Ishikawa (cell line): Measurements from ENCODE around the gene GRAMD2A.

Experiments used
- CEBPB ChIP-seq: IDR thresholded peaks from 2 replicates; pipeline ENCODE4 v1.6.1; 2012
- CREB1 ChIP-seq: IDR thresholded peaks from 2 replicates; pipeline ENCODE4 v1.6.1; 2012; ENCODE audit warnings: low read depth
- EGR1 ChIP-seq: IDR thresholded peaks from 2 replicates; pipeline ENCODE4 v1.6.1; 2012
- EP300 ChIP-seq: IDR thresholded peaks from 2 replicates; pipeline ENCODE4 v1.6.1; 2012; ENCODE audit warnings: borderline replicate concordance
- FOXM1 ChIP-seq: IDR thresholded peaks from 2 replicates; pipeline ENCODE4 v1.6.1; 2012; ENCODE audit warnings: low read depth, borderline replicate concordance
- MAX ChIP-seq: IDR thresholded peaks from 2 replicates; pipeline ENCODE4 v1.6.1; 2012
- NFIC ChIP-seq: IDR thresholded peaks from 2 replicates; pipeline ENCODE4 v1.6.1; 2012
- RAD21 ChIP-seq: IDR thresholded peaks from 2 replicates; pipeline ENCODE4 v1.6.1; 2012; ENCODE audit warnings: low read depth
- TAF1 ChIP-seq: IDR thresholded peaks from 2 replicates; pipeline ENCODE4 v1.6.1; 2012; ENCODE audit warnings: low read depth, mild to moderate bottlenecking
- TCF12 ChIP-seq: IDR thresholded peaks from 2 replicates; pipeline ENCODE4 v1.6.1; 2012; ENCODE audit warnings: low read depth
- TEAD4 ChIP-seq: IDR thresholded peaks from 2 replicates; pipeline ENCODE4 v1.6.1; 2012
- YY1 ChIP-seq: IDR thresholded peaks from 2 replicates; pipeline ENCODE4 v1.6.1; 2012; ENCODE audit warnings: low read depth
- ZBTB7A ChIP-seq: IDR thresholded peaks from 2 replicates; pipeline ENCODE4 v1.6.1; 2012; ENCODE audit warnings: low read depth
- TF ChIP-seq, protein P1 (sequence below): IDR thresholded peaks from 2 replicates; pipeline ENCODE4 v1.6.1; 2012
- TF ChIP-seq, protein P2 (sequence below): IDR thresholded peaks from 2 replicates; pipeline ENCODE4 v1.6.1; 2012; ENCODE audit warnings: low read depth, mild to moderate bottlenecking

Gene GRAMD2A

GRCh38 chr15:72176159-72176558, 21.4 kb downstream of the GRAMD2A start:
- no peak for TF ChIP-seq CREB1
- no peak for TF ChIP-seq EP300
- no peak for TF ChIP-seq RAD21
- TF ChIP-seq FOXM1, result no peak
- no peak for TF ChIP-seq EGR1
- no peak for TF ChIP-seq CEBPB
- TF ChIP-seq, protein P1, sequence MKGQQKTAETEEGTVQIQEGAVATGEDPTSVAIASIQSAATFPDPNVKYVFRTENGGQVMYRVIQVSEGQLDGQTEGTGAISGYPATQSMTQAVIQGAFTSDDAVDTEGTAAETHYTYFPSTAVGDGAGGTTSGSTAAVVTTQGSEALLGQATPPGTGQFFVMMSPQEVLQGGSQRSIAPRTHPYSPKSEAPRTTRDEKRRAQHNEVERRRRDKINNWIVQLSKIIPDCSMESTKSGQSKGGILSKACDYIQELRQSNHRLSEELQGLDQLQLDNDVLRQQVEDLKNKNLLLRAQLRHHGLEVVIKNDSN, result no peak
- no peak for TF ChIP-seq ZBTB7A
- TF ChIP-seq MAX, result no peak
- TF ChIP-seq TCF12, result no peak
- TF ChIP-seq TEAD4, result no peak

- TF ChIP-seq NFIC, result no peak
- TF ChIP-seq TEAD4, result no peak
- TF ChIP-seq TCF12, result no peak
- TF ChIP-seq EGR1, result no peak
- no peak for TF ChIP-seq FOXM1
Measured at GRCh38 chr15:72175186-72176044, 22.2 kb downstream of the GRAMD2A start.

- no peak for TF ChIP-seq NFIC
Measured at GRCh38 chr15:72174551-72175165, 22.9 kb downstream of the GRAMD2A start.

DNA sequence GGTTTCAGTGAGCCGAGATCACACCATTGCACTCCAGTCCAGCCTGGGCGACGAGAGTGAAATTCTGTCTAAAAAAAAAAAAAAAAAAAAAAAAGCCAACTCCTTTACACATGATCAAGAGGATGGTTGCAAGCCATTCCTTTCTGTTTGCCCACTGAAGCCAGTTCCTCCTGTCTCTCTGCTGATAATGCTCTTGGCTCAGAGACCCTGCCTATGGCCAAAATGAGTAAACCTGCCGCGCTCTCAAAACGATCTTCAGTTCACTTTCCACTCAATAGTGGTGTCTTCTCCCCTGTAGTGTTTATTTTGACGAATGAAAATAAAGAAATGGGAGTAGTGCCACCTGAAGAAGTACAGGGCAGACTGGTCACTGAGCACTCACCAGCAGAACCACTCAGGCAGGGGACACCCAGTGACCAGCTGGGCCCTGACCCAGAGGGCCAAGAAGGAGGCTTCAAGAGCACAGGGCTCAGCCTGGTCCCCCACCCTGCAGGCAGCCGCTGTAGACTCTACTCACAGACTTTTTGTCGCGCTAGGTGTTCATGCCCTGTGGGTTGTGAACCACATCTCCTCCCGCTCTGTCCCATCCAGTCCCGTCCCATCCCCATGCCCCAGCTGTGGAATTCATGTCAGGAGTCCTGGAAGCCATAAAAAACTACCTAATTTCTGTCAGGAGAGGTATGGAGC, 23.6 kb downstream of the GRAMD2A start:
- TF ChIP-seq TCF12 (no peak), MAX (no peak), CREB1 (no peak), FOXM1 (no peak), ZBTB7A (no peak), YY1 (no peak), EGR1 (no peak), TAF1 (no peak), RAD21 (no peak), NFIC (no peak), CEBPB (no peak), TEAD4 (no peak), EP300 (no peak)
- TF ChIP-seq, protein P1, result no peak
- TF ChIP-seq, protein P2, sequence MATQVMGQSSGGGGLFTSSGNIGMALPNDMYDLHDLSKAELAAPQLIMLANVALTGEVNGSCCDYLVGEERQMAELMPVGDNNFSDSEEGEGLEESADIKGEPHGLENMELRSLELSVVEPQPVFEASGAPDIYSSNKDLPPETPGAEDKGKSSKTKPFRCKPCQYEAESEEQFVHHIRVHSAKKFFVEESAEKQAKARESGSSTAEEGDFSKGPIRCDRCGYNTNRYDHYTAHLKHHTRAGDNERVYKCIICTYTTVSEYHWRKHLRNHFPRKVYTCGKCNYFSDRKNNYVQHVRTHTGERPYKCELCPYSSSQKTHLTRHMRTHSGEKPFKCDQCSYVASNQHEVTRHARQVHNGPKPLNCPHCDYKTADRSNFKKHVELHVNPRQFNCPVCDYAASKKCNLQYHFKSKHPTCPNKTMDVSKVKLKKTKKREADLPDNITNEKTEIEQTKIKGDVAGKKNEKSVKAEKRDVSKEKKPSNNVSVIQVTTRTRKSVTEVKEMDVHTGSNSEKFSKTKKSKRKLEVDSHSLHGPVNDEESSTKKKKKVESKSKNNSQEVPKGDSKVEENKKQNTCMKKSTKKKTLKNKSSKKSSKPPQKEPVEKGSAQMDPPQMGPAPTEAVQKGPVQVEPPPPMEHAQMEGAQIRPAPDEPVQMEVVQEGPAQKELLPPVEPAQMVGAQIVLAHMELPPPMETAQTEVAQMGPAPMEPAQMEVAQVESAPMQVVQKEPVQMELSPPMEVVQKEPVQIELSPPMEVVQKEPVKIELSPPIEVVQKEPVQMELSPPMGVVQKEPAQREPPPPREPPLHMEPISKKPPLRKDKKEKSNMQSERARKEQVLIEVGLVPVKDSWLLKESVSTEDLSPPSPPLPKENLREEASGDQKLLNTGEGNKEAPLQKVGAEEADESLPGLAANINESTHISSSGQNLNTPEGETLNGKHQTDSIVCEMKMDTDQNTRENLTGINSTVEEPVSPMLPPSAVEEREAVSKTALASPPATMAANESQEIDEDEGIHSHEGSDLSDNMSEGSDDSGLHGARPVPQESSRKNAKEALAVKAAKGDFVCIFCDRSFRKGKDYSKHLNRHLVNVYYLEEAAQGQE, result no peak

DNA sequence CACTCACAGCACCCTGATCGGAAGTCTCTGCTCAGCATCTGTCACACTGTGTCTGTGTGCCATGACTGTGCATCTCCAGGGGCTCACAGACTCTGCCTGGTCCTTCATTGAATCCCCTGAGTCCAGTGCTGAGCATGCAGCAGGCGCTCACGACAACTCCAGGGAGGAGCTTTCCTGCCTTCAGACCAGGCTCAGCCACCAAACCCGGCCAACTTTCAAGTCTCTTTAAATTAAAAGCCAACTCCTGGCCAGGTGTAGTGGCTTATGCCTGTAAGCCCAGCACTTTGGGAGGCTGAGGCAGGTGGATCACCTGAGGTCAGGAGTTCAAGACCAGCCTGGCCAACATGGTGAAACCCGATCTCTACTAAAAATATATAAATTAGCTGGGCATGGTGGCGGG, 24.2 kb downstream of the GRAMD2A start:
- no peak for TF ChIP-seq YY1
- TF ChIP-seq TAF1, result no peak
- no peak for TF ChIP-seq NFIC
- TF ChIP-seq TCF12, result no peak
- no peak for TF ChIP-seq MAX
- TF ChIP-seq EGR1, result no peak
- TF ChIP-seq, protein P1, result no peak
- TF ChIP-seq TEAD4, result no peak
- TF ChIP-seq FOXM1, result no peak
- TF ChIP-seq EP300, result no peak
- TF ChIP-seq RAD21, result no peak

GRCh38 chr15:72172796-72173195, 24.8 kb downstream of the GRAMD2A start:
- TF ChIP-seq YY1 (no peak), EGR1 (no peak), EP300 (no peak), FOXM1 (no peak), MAX (no peak), TCF12 (no peak), CREB1 (no peak), NFIC (no peak), CEBPB (no peak), TAF1 (no peak), ZBTB7A (no peak), RAD21 (no peak)
- TF ChIP-seq, protein P1, result no peak
- TF ChIP-seq, protein P2, result no peak
